WTC11 (cell line): ENCODE measurements around the gene TMEM154.

Source experiments
- ATF3 ChIP-seq: sonication (generic); formaldehyde crosslinking; conservative IDR thresholded peaks from 2 replicates; pipeline ENCODE4 v1.8.1; 2022; ENCODE audit warnings: mild to moderate bottlenecking, missing genetic modification reagents
- CTCF ChIP-seq: fragments of 200-600 bp; IDR thresholded peaks from 2 replicates; pipeline ENCODE4 v1.8.0; 2022; ENCODE audit warnings: antibody characterized with exemption
- FOXJ3 ChIP-seq: sonication (generic); formaldehyde crosslinking; IDR thresholded peaks from 2 replicates; pipeline ENCODE4 v1.9.0; 2021; ENCODE audit warnings: missing genetic modification reagents, mild to moderate bottlenecking, borderline replicate concordance
- IRF1 ChIP-seq: sonication (generic); formaldehyde crosslinking; IDR thresholded peaks from 2 replicates; pipeline ENCODE4 v1.8.0; 2023; ENCODE audit warnings: missing genetic modification reagents
- MAX ChIP-seq: sonication (generic); formaldehyde crosslinking; IDR thresholded peaks from 2 replicates; pipeline ENCODE4 v1.8.0; 2022; ENCODE audit warnings: mild to moderate bottlenecking, missing genetic modification reagents
- SMAD3 ChIP-seq: sonication (generic); formaldehyde crosslinking; IDR thresholded peaks from 2 replicates; pipeline ENCODE4 v1.8.0; 2022; ENCODE audit warnings: missing genetic modification reagents, mild to moderate bottlenecking, borderline replicate concordance

GRCh38 chr4:152684587-152684986, 4.8 kb upstream of the TMEM154 start:
- TF ChIP-seq CTCF (no peak), SMAD3 (CRISPR knock-in tag) (no peak), MAX (CRISPR knock-in tag) (no peak), FOXJ3 (no peak), IRF1 (CRISPR knock-in tag) (no peak), ATF3 (CRISPR knock-in tag) (no peak)
